NT2/D1 (cell line): ENCODE data around the gene CNDP1.

Experiments
- SUZ12 ChIP-seq: IDR thresholded peaks from 2 replicates; pipeline ENCODE4 v1.6.1; 2011; ENCODE audit not compliant: insufficient read length, insufficient read depth; ENCODE audit errors: extremely low read depth
- YY1 ChIP-seq: IDR thresholded peaks from 2 replicates; pipeline ENCODE4 v1.6.1; 2011; ENCODE audit not compliant: insufficient read length, insufficient read depth
- ZNF274 ChIP-seq: IDR thresholded peaks from 2 replicates; pipeline ENCODE4 v1.6.1; 2011; ENCODE audit warnings: mild to moderate bottlenecking, low read depth, low read length

DNA sequence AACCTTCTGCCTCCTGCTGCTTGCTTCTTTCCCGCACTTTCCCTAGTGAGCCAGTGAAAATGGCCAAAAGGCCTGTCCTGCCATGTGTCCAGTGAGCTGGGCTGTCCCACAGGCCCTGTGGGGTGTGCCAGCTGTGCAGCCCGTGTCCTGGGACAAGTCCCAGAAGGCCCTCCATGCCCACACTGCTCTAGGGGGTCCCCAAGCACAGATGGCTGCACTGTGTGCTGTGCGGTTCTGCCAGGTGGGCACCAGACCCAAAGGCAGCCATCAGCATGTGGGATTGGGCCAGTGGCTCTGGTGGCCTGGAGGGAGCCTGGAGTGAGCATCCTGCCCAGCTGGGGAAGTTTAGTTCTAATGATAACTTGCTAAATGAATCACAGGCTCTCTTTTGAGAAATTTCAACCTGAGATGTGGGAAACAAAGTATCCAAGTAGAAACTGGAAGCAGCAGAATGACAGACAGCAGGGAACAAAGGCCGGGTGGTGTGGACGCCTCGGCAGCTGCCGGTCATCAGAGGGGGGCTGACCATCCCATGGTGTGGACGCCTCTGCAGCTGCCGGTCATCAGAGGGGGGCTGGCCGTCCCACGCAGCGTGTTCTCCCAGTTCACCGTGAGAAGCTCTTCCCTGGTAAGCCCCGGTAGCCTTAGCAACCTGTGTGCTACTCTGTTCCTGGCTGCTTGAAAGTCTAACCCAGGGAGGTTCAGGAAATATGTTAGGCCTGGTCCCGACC, 48.0 kb upstream of the CNDP1 start:
- TF ChIP-seq ZNF274 (no peak), YY1 (no peak), SUZ12 (no peak)
